Inflammatory macrophage treated with lipopolysaccharide for 1 hour (primary cell): ENCODE data around the gene URGCP.
"Not testable (repeated sequence)": the region's sequence is repeated elsewhere in the genome, so short reads cannot be mapped to it uniquely, and the experiment has no call there.

Experiments
- DNase-seq, 2 donors: peaks; one replicate each; pipeline ENCODE4 v3.0.0-alpha.2; 2020 to 2022

The URGCP gene

GRCh38 chr7:43871064-43871463, 35.3 kb downstream of the URGCP start:
- DNase-seq = no peak

DNA sequence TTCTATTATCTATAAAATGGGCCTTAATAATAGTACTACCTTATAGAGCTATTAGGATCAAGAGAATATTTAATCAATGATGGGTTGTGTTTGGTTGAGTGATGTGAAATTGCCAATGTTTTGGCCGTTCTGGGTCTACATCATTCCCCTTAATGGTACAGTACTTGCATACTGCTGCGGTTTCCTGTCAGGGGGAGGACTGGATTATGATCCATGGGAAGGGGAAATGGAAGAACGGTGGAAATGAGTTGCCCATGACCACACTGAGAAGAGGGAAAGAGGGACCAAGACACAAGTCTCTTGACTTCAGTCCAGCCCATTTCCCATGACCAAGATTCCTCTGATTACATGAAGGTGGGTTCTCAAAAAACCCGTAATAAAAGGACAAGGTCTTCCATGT, 36.1 kb downstream of the URGCP start:
- DNase-seq = peak in 1 of 2 donors; percentile 16

DNA sequence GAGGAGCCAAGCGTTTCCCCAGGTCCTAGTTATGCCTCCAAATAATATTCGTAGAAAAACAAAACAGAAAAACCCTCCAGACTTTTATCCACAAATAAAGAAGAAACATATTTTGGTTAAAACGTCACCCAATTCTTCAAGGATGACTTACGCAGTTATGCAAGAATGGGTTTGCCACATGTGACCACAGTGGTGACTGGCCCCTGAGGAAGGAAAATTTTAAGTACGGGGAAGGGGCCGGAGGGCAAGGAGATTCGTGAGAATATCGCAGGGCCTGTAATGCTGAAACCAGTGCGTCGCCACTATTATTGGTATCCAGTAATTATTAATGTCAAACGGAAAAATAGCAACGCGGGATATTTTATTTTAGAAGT, 36.5 kb downstream of the URGCP start:
- peak; percentile 85 to 89 for DNase-seq

DNA sequence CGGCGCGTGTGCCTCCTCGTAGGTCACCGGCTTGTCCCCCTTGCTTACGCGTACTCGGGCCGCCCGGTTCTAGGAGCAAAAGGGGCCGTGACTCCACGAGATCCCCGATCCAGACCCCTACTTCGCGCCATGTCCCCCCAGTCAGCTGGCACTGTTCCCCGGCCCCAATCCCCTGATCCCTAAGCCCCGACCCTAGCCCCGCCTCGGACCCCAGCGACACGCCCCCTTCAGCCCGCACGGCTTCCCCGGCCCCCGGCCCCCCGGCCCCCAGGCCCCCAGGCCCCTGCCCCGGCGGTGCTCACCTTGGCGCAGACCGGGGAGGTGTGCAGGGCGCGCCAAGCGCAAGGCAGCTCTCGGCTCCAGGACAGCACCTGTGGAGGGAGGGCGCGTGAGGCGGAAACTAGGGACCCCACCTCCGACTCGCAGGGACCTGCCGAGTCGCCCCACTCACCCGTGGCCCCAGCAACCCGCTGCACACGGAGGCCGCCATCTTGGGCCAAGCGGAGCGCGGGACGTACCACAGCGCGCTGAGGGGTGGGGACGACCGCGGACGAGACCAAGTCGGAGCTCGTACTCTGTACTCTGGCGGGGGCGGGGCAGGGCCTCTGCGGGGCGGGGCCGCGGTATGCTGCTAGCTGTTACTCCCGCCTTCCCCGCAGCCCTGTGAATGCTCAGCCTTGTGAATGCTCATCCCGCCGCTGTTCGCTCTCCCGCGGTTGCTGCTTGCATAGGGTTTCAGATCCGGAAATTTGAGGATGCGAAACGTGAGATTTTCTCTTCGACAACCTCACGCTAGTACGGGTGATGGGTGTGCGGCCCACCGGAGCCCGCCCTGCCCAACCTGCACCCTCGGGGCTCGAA, 37.2 kb downstream of the URGCP start, which contains the start of gene MRPS24:
MRPS24 (minus strand) TSS at position 512 of the 861 bp plus-strand sequence; CDS start at position 490, 22 bp downstream.
- peak; percentile 90 to 98 for DNase-seq

- DNase-seq = no peak
Observed at GRCh38 chr7:43868681-43869005, 37.8 kb downstream of the URGCP start.

DNA sequence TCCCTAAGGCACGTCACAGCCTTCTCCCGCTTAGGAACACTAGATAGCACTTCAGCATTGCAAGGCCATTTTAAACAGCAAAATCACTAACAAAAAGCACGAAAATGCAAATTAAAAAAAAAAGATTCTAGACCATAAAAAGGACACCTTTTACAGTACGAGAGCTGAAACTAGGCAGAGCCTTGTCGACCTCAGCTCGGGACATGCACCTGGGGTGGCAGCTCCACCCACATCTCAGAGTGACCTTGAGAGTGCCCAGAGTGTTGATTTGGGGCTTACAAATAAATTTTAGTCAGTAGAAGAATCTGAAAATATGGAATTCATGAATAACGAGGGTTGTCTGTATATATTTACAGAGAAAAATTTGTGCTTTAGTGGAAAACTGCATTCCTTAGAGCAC, 38.2 kb downstream of the URGCP start:
- DNase-seq = no peak

GRCh38 chr7:43865277-43865676, 41.1 kb downstream of the URGCP start:
- no peak for DNase-seq

DNA sequence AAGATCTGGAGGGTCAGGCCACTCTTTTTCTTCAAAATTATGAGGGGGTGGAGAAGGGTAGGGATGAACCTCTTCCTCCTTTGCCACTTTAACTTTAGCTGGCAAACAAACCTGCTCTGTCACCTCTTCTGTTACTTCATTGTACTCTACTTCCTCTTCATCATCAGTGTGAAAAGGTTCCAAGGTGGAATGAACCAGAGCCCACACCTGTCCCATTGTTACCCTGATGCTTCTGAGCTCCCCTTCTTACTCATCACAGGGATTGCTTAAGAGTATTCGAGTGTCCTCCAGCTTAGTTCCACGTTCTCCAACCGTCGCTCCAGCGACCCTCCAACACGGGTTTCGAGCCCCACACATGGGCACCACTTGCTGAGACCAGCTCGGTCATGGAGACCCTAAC, 42.3 kb downstream of the URGCP start:
- DNase-seq = no peak

- no peak for DNase-seq
Observed at GRCh38 chr7:43856996-43857395, 49.4 kb downstream of the URGCP start.

GRCh38 chr7:43856316-43856715, 50.1 kb downstream of the URGCP start:
- no peak for DNase-seq

- DNase-seq = no peak
Observed at GRCh38 chr7:43855176-43855575, 51.2 kb downstream of the URGCP start.

GRCh38 chr7:43851805-43852204, 54.6 kb downstream of the URGCP start:
- no peak for DNase-seq

GRCh38 chr7:43850348-43851116, 55.9 kb downstream of the URGCP start:
- no peak for DNase-seq

- no peak for DNase-seq
Observed at GRCh38 chr7:43849047-43849446, 57.3 kb downstream of the URGCP start.

- no peak for DNase-seq
Observed at GRCh38 chr7:43847496-43847895, 58.9 kb downstream of the URGCP start.

- no peak for DNase-seq
Observed at GRCh38 chr7:43844662-43845061, 61.7 kb downstream of the URGCP start.

- peak in 1 of 2 donors; percentile 6 for DNase-seq
Observed at GRCh38 chr7:43844257-43844656, 62.1 kb downstream of the URGCP start.

GRCh38 chr7:43843296-43843695, 63.1 kb downstream of the URGCP start:
- no peak for DNase-seq

DNA sequence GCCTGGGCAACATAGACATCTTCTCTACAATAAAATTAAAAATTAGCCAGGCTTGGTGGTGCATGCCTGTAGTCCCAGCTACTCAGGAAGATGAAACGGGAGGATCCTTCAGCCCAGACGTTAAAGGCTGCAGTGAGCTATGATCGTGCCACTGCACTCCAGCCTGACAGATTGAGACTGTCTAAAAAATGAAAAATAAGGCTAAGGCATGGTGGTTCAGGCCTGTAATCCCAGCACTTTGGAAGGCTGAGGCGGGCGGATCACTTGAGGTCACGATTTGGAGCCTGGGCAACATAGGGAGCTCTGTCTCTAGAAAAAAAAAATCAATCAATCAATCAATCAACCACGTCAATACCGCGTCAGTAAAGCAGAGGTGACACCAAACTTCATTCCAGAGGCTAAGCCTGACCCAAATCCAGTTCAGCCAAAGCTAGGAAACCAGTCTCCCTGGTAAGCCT, 68.2 kb downstream of the URGCP start:
- DNase-seq = no peak

DNA sequence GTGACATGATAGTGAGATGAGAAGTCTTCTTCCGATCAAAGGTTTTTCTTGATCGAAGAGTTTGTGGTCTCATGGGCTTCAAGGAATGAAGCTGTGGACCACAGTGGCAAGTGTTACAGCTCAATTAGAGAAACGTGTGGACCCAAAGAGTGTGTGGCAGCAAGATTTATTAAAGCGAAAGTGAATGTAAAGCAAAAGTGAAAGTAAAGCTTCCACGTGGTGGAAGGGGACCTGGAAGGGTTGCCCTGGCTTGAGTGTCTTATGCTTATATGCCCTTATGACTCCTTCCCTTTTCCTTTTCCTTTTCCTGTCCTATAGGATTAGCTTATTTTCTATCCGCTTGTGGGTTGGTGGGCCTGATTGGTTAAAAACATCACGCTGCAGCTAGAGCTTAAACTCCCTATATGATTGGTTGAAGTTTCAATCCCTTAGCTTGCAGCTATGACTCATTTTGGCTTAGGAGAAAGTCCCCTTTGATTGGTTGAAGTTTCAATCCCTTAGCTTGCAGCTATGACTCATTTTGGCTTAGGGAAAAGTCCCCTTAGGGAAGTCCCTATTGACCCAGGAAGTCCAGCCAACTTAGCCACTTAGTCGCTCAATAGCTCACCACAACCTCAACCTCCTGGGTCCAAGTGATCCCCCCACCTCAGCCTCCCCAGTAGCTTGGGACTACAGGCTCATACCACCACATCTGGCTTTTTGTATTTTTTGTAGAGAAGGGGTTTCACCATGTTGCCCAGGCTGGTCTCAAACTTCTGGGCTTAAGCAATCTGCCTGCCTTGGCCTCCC, 71.7 kb downstream of the URGCP start:
- DNase-seq = peak; percentile 77 to 84

DNA sequence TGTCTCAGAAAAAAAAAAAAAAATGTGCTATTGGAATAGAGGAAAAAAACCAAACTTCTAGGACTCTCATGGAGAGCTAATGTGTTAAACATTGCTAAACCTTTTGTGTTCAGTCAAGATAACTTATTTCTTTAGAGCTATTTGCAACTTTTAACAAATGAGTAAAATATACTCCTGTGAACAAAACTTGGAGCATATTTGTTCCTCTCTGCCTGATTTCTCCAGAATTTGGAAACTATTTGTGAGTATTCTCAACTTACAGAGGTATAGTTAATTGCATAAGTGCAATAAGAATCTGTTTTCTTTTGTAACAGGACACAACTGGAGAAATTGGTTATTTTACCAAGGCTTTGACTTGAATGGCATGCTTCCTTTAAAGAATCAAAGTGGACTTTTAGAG, 75.5 kb downstream of the URGCP start:
- not testable (repeated sequence) for DNase-seq
